DMS 273 treated with DMSO at 0.1 percent for 48 hours (cell line): Measurements from ENCODE around the gene CTSS.
"Not testable (repeated sequence)": the region's sequence is repeated elsewhere in the genome, so short reads cannot be mapped to it uniquely, and the experiment has no call there.

Source experiments
- DNase-seq: peaks from one replicate; lab custom pipeline; 2025; lab: John Stamatoyannopoulos, UW

Gene CTSS

DNA sequence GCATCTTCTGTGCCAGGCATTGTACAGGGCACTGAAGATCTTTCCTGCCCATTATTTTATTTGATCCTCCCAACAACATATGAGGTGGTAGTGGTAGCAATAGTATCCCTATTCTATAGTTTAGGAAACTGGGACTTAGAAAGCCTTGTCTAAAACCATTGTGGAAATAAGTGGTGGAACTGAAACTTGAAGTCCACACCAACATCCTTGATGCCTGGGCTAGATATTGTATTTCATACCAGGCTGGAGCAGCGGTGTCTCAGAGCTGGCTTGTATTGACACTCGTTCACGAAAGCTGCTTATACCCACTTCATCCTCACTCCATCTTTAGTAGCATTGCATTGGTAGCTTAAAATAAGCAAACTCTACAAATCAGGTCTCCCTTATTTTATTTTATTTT is 9.7 kb upstream of the CTSS start:
- DNase-seq, result no peak

- no peak for DNase-seq
These were observed 6.7 kb upstream of the CTSS start for GRCh38 chr1:150772326-150772725.

DNA sequence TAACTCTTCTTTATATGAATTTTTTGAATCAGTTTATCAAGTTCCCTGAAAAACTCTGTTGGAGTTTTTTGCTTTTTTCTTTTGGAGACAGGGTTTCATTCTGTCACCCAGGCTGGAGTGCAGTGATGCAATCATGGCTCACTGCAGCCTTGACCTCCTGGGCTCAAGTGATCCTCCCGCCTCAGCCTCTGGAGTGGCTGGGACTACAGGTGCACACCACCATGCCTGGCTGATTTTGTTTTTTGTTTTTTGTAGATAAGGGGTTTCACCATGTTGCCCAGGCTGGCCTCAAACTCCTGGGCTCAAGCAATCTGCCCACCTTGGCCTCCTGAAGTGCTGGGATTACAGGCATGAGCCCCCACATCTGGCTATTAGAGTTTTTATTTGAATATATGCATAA is 2.1 kb upstream of the CTSS start:
- DNase-seq, result not testable (repeated sequence)

DNA sequence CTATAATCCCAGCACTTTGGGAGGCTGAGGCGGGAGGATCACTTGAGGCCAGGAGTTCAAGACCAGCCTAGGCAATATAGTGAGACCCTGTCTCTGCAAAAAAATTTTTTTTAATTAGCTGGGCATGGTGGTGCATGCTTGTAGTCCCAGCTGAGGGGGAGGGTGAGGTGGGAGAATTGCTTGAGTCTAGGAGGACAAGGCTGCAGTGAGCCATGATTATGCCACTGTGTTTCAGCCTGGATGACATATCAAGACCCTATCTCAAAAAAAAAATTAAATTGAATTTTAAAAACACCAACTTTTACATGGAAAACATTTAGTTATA is 361 bp upstream of the CTSS start:
- not testable (repeated sequence) for DNase-seq

DNA sequence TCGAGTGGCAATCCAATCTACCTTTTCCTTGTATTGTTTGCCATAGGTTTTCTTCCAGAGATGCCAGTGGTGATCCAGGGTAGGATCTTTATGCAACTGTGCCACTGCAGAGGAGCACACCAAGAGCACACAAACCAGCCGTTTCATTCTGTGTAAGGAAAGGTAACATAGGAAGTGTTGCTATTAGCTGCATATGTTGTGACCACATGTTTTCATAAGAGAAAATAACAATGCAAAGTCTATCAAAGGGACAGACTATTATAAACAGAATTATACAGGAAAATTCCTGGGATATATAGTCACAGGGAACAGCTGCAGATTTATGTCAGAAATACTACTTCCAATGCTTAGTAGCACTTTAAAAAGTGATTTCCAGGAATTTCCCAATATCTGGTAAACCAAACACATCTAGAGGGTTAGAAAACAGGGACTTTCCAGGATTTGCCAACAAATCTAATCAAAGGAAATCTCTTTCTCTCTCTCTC is 919 bp downstream of the CTSS start:
- DNase-seq, result no peak

GRCh38 chr1:150763018-150763417 is 2.6 kb downstream of the CTSS start:
- DNase-seq, result no peak

GRCh38 chr1:150762552-150762951 is 3.0 kb downstream of the CTSS start:
- no peak for DNase-seq

GRCh38 chr1:150761801-150762200 is 3.8 kb downstream of the CTSS start:
- DNase-seq, result no peak

GRCh38 chr1:150760013-150760412 is 5.6 kb downstream of the CTSS start:
- no peak for DNase-seq

GRCh38 chr1:150753416-150753815 is 12.2 kb downstream of the CTSS start:
- DNase-seq, result no peak

GRCh38 chr1:150751443-150751842 is 14.1 kb downstream of the CTSS start:
- DNase-seq, result no peak

DNA sequence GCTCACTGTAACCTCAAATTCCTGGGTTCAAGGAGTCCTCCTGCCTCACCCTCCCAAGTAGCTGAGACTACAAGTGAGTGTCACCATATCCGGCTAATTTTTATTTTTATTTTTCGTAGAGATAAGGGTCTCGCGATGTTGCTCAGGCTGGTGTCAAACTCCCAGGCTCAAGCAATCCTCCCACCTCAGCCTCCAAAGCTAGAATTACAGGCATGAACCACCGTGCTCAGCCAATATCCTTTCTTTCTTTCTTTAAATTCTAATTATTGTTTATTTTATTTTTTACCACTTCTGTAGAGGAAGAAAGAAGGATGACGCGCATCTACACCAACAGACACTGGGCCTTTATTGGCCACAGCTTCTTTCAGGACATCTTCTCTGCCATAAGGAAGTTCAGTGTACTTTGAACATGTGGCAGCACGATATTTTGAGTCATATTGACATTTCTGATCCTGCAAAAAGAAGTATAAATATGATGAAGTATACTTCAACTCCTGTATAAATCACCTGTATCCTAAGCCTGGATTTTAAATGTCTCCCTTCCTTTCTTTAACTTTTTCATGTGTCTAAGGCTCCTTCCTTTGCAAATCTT is 15.8 kb downstream of the CTSS start:
- no peak for DNase-seq

DNA sequence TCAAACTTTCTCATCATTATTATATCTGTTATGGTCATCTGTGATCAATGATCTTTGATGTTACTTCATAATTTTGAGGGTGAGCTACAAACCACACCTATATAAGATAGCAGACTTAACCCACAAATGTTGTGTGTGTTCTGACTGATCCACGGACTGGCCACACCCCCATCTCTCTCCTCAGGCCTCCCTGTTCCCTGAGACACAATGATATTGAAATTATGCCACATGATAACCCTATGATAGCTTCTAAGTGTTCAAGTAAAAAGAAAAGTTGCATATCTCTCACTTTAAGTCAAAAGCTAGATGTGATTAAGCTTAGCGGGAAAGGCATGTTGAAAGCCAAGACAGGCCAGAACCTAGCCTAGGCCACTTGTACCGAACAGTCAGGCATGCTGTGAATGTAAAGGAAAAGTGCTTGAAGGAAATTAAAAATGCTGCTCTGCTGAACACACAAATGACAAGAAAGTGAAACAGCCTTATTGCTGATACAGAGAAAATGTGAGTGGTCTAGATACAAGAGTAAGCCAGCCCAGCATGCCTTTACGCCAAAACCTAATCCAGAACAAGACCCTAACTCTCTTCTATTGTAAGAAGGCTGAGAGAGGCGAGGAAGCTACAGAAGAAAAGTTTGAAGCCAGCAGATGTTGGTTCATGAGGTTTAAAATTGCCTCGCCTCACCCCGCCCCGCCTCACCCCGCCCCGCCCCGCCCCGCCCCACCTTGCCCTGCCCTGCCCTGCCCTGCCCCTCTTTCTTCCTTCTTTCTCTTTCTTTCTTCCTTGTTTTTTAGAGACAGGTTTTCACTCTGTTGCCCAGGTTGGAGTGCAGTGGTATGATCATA is 16.5 kb downstream of the CTSS start:
- DNase-seq, result no peak

DNA sequence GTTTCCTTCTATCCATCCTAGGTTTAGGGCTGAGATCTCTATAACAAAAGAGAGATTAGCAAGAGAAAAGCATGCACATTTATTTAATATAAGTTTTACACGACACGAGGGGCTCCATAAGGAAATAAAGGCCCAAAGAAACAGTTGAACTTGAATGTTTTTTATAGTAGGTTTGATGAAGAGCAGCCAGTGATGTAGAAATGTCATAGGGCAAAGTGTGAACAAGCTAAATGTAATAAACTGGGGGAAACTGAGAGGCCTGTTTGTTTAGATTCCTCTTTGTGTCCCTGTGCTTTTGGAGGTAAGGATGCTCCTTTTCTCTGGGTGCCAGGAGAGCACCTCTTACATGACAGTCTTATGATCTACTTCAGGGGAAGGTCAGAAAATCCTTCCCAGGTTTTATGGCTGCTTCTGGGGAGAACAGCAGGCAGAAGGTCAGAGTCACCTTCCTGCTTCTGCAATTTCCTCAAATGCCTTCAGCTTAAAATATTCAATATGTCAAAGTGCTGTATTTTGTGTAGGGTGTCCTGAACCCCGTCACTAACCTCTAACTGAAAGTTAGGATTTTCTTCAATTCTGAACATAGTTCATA is 35.4 kb downstream of the CTSS start:
- DNase-seq, result no peak

GRCh38 chr1:150724336-150724735 is 41.2 kb downstream of the CTSS start:
- DNase-seq, result no peak

GRCh38 chr1:150720703-150721102 is 44.9 kb downstream of the CTSS start, which contains the start of gene HORMAD1:
TSS of gene HORMAD1 (minus strand) at chr1:150720895. CDS start at chr1:150719505, 1,390 bp downstream.
- no peak for DNase-seq

GRCh38 chr1:150720098-150720497 is 45.5 kb downstream of the CTSS start:
- DNase-seq, result no peak

DNA sequence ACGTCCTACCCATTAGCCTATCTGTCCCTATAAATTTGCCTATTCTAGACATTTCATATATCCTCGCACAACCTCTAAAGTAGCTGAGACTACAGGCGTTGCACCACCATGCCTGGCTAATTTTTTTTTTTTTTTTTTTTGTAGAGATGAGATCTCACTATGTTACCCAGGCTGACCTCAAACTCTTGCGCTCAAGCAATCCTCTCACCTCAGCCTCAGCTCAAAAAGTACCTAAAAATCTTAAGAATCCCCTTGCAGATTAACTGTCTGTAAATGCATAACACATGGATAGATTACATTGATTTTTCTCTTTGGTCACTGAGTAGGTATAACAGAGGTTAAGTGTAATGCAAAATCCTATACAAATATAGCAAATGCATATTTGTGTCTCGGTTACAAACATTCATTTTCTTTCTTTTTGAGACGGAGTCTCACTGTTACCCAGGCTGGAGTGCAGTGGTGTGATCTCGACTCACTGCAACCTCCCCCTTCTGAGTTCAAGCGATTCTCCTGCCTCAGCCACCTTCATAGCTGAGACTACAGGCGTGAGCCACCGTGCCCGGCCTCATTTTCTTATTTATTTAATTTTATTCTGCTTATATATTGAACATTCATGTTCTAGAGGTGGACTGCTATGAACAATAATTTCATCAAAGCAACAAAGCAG is 47.2 kb downstream of the CTSS start:
- no peak for DNase-seq

GRCh38 chr1:150709031-150709430 is 56.5 kb downstream of the CTSS start:
- DNase-seq, result not testable (repeated sequence)

DNA sequence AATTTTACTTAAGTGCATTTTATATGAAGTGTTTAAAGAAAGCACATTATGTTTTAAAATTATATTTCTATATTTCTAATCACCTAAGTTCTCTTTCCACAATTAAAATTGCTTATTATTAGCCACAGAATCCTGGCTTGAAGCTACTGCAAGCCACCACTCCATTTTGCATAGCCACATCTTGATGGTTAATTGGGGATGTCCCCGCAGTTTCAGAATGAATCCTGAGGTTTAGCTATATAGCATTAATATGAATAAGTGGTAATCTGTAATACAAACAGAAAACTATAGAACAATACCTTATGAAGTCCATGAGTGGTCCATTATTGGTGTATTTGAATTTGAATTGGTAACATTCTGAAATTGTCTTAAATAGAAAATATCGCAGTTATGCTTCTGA is 57.0 kb downstream of the CTSS start:
- no peak for DNase-seq

- DNase-seq, result no peak
These were observed 59.5 kb downstream of the CTSS start for GRCh38 chr1:150706091-150706490.

GRCh38 chr1:150703427-150703826 is 62.2 kb downstream of the CTSS start:
- no peak for DNase-seq
